ENCODE results near the gene CETP.

- TF ChIP-seq POLR2A (IDR thresholded peaks at IDR 0.05; ENCODE audit: low read depth, low read length) (0 out of 2 replicates have a peak, but pooled peaks have one; percentile 62), POLR2AphosphoS5 (IDR thresholded peaks at IDR 0.05; ENCODE audit: low read depth, low read length) (peak; percentile 84), TAF1 (IDR thresholded peaks at IDR 0.05; ENCODE audit: borderline replicate concordance, low read depth, low read length) (no peak)
Measured at GRCh38 chr16:56938664-56939513, 22.9 kb upstream of the CETP start.

All from GM12892 (cell line).